Upper lobe of right lung (tissue), 1 donor: Measurements from ENCODE around the gene ITIH3. TPM values are rescaled to one million over a fixed set of nuclear protein-coding genes. Genes with fewer than 3 reads are reported as not detected.

Experiments
- ATAC-seq: fragments of 200-7000 bp; cut with Tn5 transposase; one replicate; pipeline ENCODE4 v1.9.1; 2020; ENCODE audit warnings: mild to moderate bottlenecking, moderate library complexity
- DNase-seq: peaks from one replicate; pipeline ENCODE4 v3.0.0-alpha.2; 2020
- H3K27ac ChIP-seq: fragments of 200-600 bp; one replicate; pipeline ENCODE4 v1.8.0; 2022
- H3K27me3 ChIP-seq: fragments of 200-600 bp; one replicate; pipeline ENCODE4 v1.8.0; 2022; ENCODE audit warnings: mild to moderate bottlenecking
- H3K36me3 ChIP-seq: fragments of 200-600 bp; one replicate; pipeline ENCODE4 v1.8.0; 2022
- H3K4me1 ChIP-seq: fragments of 200-600 bp; one replicate; pipeline ENCODE4 v1.8.0; 2022
- H3K4me3 ChIP-seq: fragments of 200-600 bp; one replicate; pipeline ENCODE4 v1.8.0; 2022; ENCODE audit warnings: mild to moderate bottlenecking
- H3K9me3 ChIP-seq: fragments of 200-600 bp; one replicate; pipeline ENCODE4 v1.8.0; 2022
- CTCF ChIP-seq: fragments of 200-600 bp; IDR thresholded peaks from one replicate; pipeline ENCODE4 v1.8.0; 2022; ENCODE audit warnings: antibody characterized with exemption
- intact Hi-C: fragments of 100-400 bp; cut with DNase I; formaldehyde crosslinking; loops from one replicate; pipeline ENCODE4 v1.11.0; 2022
- total RNA-seq: library from RNA; stranded (reverse); fragmentation: NEBNext Ultra II Directional; extraction: Animal tissue kit (Norgen Biotek cat#: 25700); gene quantifications from one replicate; pipeline ENCODE4 v1.2.1, GENCODE V29; 2021
- donor health status: DM: no; HTN: yes; CAD: no; lungs with severe emphysema.

ITIH3 gene
- total RNA-seq, 1 donor from 2014 or later = 9.5 TPM

DNA sequence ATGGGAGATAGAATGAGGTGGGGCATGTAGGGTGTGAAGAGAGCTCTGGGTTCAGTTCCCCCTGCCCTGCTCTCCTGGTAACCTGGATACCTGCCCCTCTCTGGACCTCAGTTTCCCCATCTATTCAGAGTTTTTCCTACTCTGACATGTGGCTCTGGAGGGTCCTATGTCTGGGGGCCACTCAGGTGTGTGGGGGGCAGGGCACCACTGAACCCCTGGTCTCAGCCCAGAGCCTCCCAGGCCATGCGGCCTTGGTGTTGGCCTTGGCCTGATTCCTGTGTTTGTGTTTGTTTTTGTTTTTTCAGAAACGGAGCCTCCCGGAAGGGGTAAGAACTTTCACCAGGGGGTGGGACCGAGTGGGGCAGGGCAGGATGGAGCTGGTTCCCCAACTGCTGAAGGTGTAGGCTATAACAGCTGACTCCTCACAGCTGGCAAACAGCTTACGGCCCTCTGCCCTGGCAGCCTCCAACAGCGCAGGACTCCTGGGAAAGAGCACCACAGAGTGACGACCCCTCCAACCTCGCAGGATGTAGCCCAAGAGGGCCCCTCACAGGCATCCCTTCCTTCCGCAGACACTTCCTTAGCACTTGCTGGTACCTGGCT, 803 bp downstream of the ITIH3 start:
- TF ChIP-seq CTCF = no peak
- H3K4me3 ChIP-seq = no peak overlapping the region
- intact Hi-C loops = no loop called here
- H3K27me3 ChIP-seq = no peaks in the 10 kb centered on the region
- H3K9me3 ChIP-seq = no peaks in the 10 kb centered on the region
- H3K27ac ChIP-seq = no peak overlapping the region
- no peak for DNase-seq
- ATAC-seq = no peak
- no peaks in the 10 kb centered on the region for H3K36me3 ChIP-seq
- H3K4me1 ChIP-seq = no peaks in the 10 kb centered on the region

GRCh38 chr3:52796411-52796810, 1.8 kb downstream of the ITIH3 start:
- Histone ChIP-seq H3K4me3 (no peak overlapping the region), H3K9me3 (no peaks in the 10 kb centered on the region), H3K27me3 (no peaks in the 10 kb centered on the region), H3K4me1 (no peaks in the 10 kb centered on the region), H3K36me3 (no peaks in the 10 kb centered on the region), H3K27ac (no peak overlapping the region)
- TF ChIP-seq CTCF = no peak
- ATAC-seq = no peak
- intact Hi-C loops = no loop called here
- DNase-seq = no peak

DNA sequence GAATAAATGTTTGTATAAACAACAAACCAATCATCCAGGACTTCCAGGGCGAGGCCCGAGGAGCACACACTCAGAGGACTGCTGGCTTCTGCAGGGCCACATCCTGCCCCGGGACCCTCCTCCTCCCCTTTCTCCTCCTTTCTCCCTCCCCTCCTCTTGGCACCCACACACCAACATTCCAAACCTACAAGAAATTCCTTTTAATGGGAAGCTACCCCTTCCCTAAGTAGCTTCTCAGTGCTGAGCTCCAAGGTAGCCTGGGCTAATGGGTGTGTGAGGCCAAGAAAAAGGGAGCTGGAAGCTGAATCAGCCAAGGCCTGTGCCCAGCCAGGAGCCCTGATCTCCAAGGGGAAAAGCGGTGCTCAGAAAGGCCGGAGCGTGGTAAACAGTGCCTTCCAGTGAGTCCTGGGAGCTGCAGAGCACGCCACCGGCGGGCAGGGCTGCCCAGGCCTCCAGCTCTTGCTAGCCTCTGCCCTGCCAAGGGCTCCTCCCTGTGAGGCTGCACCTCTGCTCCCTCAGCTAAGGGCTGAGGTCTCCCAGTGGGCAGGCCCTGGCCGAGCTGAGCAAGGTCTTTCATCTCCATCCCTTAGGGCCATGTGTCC, 3.9 kb downstream of the ITIH3 start:
- H3K4me3 ChIP-seq = no peak overlapping the region
- DNase-seq (no peak), ATAC-seq (no peak)
- H3K27me3 ChIP-seq = no peaks in the 10 kb centered on the region
- intact Hi-C loops = no loop called here
- no peaks in the 10 kb centered on the region for H3K9me3 ChIP-seq
- no peak for TF ChIP-seq CTCF
- no peaks in the 10 kb centered on the region for H3K4me1 ChIP-seq
- no peaks in the 10 kb centered on the region for H3K36me3 ChIP-seq
- H3K27ac ChIP-seq = no peak overlapping the region

GRCh38 chr3:52798978-52799476, 4.4 kb downstream of the ITIH3 start:
- Histone ChIP-seq H3K27me3 (no peaks in the 10 kb centered on the region), H3K27ac (no peak overlapping the region), H3K4me3 (no peak overlapping the region), H3K9me3 (no peaks in the 10 kb centered on the region), H3K36me3 (no peaks in the 10 kb centered on the region), H3K4me1 (no peaks in the 10 kb centered on the region)
- ATAC-seq = peak; percentile 50
- no peak for DNase-seq
- intact Hi-C loops = no loop called here
- TF ChIP-seq CTCF = peak; percentile 41

- H3K27ac ChIP-seq = no peak overlapping the region
- DNase-seq (no peak), ATAC-seq (no peak)
- no peaks in the 10 kb centered on the region for H3K4me1 ChIP-seq
- intact Hi-C loops = no loop called here
- no peak for TF ChIP-seq CTCF
- H3K9me3 ChIP-seq = no peaks in the 10 kb centered on the region
- H3K27me3 ChIP-seq = no peaks in the 10 kb centered on the region
- H3K4me3 ChIP-seq = no peak overlapping the region
- no peaks in the 10 kb centered on the region for H3K36me3 ChIP-seq
Observed at GRCh38 chr3:52800079-52800478, 5.5 kb downstream of the ITIH3 start.
